ENCODE measurements around the gene CALR. TPM values are rescaled to one million over a fixed set of nuclear protein-coding genes. Genes with fewer than 3 reads are reported as not detected.

The CALR gene
- total RNA-seq, 1 donor from 2014 or later, result 2,193 TPM

GRCh38 chr19:12991296-12991695 lies 52.9 kb downstream of the CALR start:
- H3K27ac Mint-ChIP-seq (ENCODE audit: unreplicated experiment), result no peak overlapping the region
- Histone ChIP-seq H2AFZ (ENCODE audit: low read depth, low read length) (no peak overlapping the region), H3K27ac (ENCODE audit: low read depth, low read length) (no peak overlapping the region), H3K9me3 (ENCODE audit: insufficient read depth, low read depth, low read length) (no peaks in the 10 kb centered on the region), H3K4me1 (ENCODE audit: insufficient read depth, low read length) (peaks cover 4% of the 10 kb centered on the region), H4K20me1 (ENCODE audit: insufficient read depth, low read length) (no peaks in the 10 kb centered on the region), H3K4me2 (ENCODE audit: low read length) (no peak overlapping the region), H3K9ac (ENCODE audit: low read length) (no peak overlapping the region), H3K4me3 (ENCODE audit: insufficient read depth, low read depth, low read length) (no peak overlapping the region), H3K36me3 (ENCODE audit: insufficient read depth, low read length) (no peaks in the 10 kb centered on the region), H3K79me2 (ENCODE audit: insufficient read depth, low read length) (peaks cover 9% of the 10 kb centered on the region), H3K27me3 (ENCODE audit: insufficient read depth, low read length) (no peaks in the 10 kb centered on the region)
- H3K4me3 Mint-ChIP-seq (ENCODE audit: unreplicated experiment), result no peak overlapping the region
- H3K36me3 Mint-ChIP-seq (ENCODE audit: low read depth, unreplicated experiment), result peaks cover 3% of the 10 kb centered on the region
- H3K27me3 Mint-ChIP-seq (ENCODE audit: low read depth, unreplicated experiment), result peaks cover 51% of the 10 kb centered on the region
- DNase-seq (ENCODE audit: low read depth) (no peak), FAIRE-seq (no peak)
- peaks cover 1% of the 10 kb centered on the region for H3K9me3 Mint-ChIP-seq (ENCODE audit: unreplicated experiment)
- TF ChIP-seq EZH2 (IDR thresholded peaks at IDR 0.05; ENCODE audit: insufficient read depth, low read length), result no peak
- TF ChIP-seq CTCF (IDR thresholded peaks at IDR 0.05; ENCODE audit: insufficient read depth, low read depth, low read length), result no peak
- H3K4me1 Mint-ChIP-seq (ENCODE audit: low read depth, unreplicated experiment), result no peaks in the 10 kb centered on the region

- Histone ChIP-seq H3K4me3 (ENCODE audit: insufficient read depth, low read depth, low read length) (no peak overlapping the region), H3K9ac (ENCODE audit: low read length) (no peak overlapping the region), H4K20me1 (ENCODE audit: insufficient read depth, low read length) (peaks cover 12% of the 10 kb centered on the region), H3K9me3 (ENCODE audit: insufficient read depth, low read depth, low read length) (no peaks in the 10 kb centered on the region), H3K4me2 (ENCODE audit: low read length) (no peak overlapping the region), H3K79me2 (ENCODE audit: insufficient read depth, low read length) (peaks cover 23% of the 10 kb centered on the region), H3K27me3 (ENCODE audit: insufficient read depth, low read length) (no peaks in the 10 kb centered on the region), H2AFZ (ENCODE audit: low read depth, low read length) (no peak overlapping the region), H3K4me1 (ENCODE audit: insufficient read depth, low read length) (peaks cover 16% of the 10 kb centered on the region), H3K27ac (ENCODE audit: low read depth, low read length) (no peak overlapping the region), H3K36me3 (ENCODE audit: insufficient read depth, low read length) (no peaks in the 10 kb centered on the region)
- H3K4me1 Mint-ChIP-seq (ENCODE audit: low read depth, unreplicated experiment), result no peaks in the 10 kb centered on the region
- FAIRE-seq (no peak), DNase-seq (ENCODE audit: low read depth) (no peak)
- H3K9me3 Mint-ChIP-seq (ENCODE audit: unreplicated experiment), result peaks cover 3% of the 10 kb centered on the region
- no peak overlapping the region for H3K27ac Mint-ChIP-seq (ENCODE audit: unreplicated experiment)
- H3K4me3 Mint-ChIP-seq (ENCODE audit: unreplicated experiment), result no peak overlapping the region
- TF ChIP-seq CTCF (IDR thresholded peaks at IDR 0.05; ENCODE audit: insufficient read depth, low read depth, low read length), result no peak
- TF ChIP-seq EZH2 (IDR thresholded peaks at IDR 0.05; ENCODE audit: insufficient read depth, low read length), result no peak
- peaks cover 51% of the 10 kb centered on the region for H3K27me3 Mint-ChIP-seq (ENCODE audit: low read depth, unreplicated experiment)
- H3K36me3 Mint-ChIP-seq (ENCODE audit: low read depth, unreplicated experiment), result peaks cover 3% of the 10 kb centered on the region
Observed at GRCh38 chr19:12992729-12993128, 54.3 kb downstream of the CALR start.

- peaks cover 3% of the 10 kb centered on the region for H3K9me3 Mint-ChIP-seq (ENCODE audit: unreplicated experiment)
- Histone ChIP-seq H3K27ac (ENCODE audit: low read depth, low read length) (no peak overlapping the region), H3K4me1 (ENCODE audit: insufficient read depth, low read length) (peaks cover 19% of the 10 kb centered on the region), H3K4me2 (ENCODE audit: low read length) (no peak overlapping the region), H4K20me1 (ENCODE audit: insufficient read depth, low read length) (peaks cover 19% of the 10 kb centered on the region), H3K79me2 (ENCODE audit: insufficient read depth, low read length) (peaks cover 32% of the 10 kb centered on the region), H2AFZ (ENCODE audit: low read depth, low read length) (no peak overlapping the region), H3K27me3 (ENCODE audit: insufficient read depth, low read length) (no peaks in the 10 kb centered on the region), H3K9me3 (ENCODE audit: insufficient read depth, low read depth, low read length) (no peaks in the 10 kb centered on the region), H3K9ac (ENCODE audit: low read length) (no peak overlapping the region), H3K36me3 (ENCODE audit: insufficient read depth, low read length) (peaks cover under 1% of the 10 kb centered on the region), H3K4me3 (ENCODE audit: insufficient read depth, low read depth, low read length) (no peak overlapping the region)
- no peak overlapping the region for H3K27ac Mint-ChIP-seq (ENCODE audit: unreplicated experiment)
- H3K27me3 Mint-ChIP-seq (ENCODE audit: low read depth, unreplicated experiment), result peaks cover 60% of the 10 kb centered on the region
- no peak overlapping the region for H3K4me3 Mint-ChIP-seq (ENCODE audit: unreplicated experiment)
- no peaks in the 10 kb centered on the region for H3K4me1 Mint-ChIP-seq (ENCODE audit: low read depth, unreplicated experiment)
- DNase-seq (ENCODE audit: low read depth) (no peak), FAIRE-seq (no peak)
- no peak for TF ChIP-seq EZH2 (IDR thresholded peaks at IDR 0.05; ENCODE audit: insufficient read depth, low read length)
- TF ChIP-seq CTCF (IDR thresholded peaks at IDR 0.05; ENCODE audit: insufficient read depth, low read depth, low read length), result no peak
- peaks cover 7% of the 10 kb centered on the region for H3K36me3 Mint-ChIP-seq (ENCODE audit: low read depth, unreplicated experiment)
Observed at GRCh38 chr19:12993562-12993961, 55.2 kb downstream of the CALR start.

Small RNAs within 50 kb of the gene (microRNA-seq; reads per million reads assigned to microRNA genes)
- gene MIR5695 (not detected), gene MIR6515 (5.5 reads per million, percentile 23 among the genes with 10 or more reads in this experiment)

Other genes with a start within 250 kb of the CALR start
- gene FBXW9, start 242.0 kb upstream of the CALR start, total RNA-seq, result 9.9 and 11.6 TPM in 2 replicates
- 69.8 and 76.3 TPM in 2 replicates for gene TNPO2, start 214.7 kb upstream of the CALR start, total RNA-seq
- 172 and 178 TPM in 2 replicates for gene TRIR, start 203.9 kb upstream of the CALR start, total RNA-seq
- gene GET3, start 201.1 kb upstream of the CALR start, total RNA-seq, result 63.0 and 66.8 TPM in 2 replicates
- not detected in 2 replicates for gene BEST2, start 186.8 kb upstream of the CALR start, total RNA-seq
- 21.7 and 25.9 TPM in 2 replicates for gene HOOK2, start 163.1 kb upstream of the CALR start, total RNA-seq
- 101 and 126 TPM in 2 replicates for gene JUNB, start 147.1 kb upstream of the CALR start, total RNA-seq
- 145 and 166 TPM in 2 replicates for gene PRDX2, start 136.8 kb upstream of the CALR start, total RNA-seq
- 3.6 and 4.5 TPM in 2 replicates for gene THSD8, start 136.5 kb upstream of the CALR start, total RNA-seq
- gene RNASEH2A, start 132.0 kb upstream of the CALR start, total RNA-seq, result 5.4 and 10.5 TPM in 2 replicates
- gene RTBDN, start 104.0 kb upstream of the CALR start, total RNA-seq, result not detected in 2 replicates
- 5.4 and 6.3 TPM in 2 replicates for gene MAST1, start 100.1 kb upstream of the CALR start, total RNA-seq
- gene DNASE2, start 57.2 kb upstream of the CALR start, total RNA-seq, result 33.1 and 37.8 TPM in 2 replicates
- gene KLF1, start 51.4 kb upstream of the CALR start, total RNA-seq, result 0.17 TPM in 1 of 2 replicates, not detected in the other
- gene GCDH, start 47.4 kb upstream of the CALR start, total RNA-seq, result 15.5 and 17.5 TPM in 2 replicates
- gene SYCE2, start 19.3 kb upstream of the CALR start, total RNA-seq, result 0.50 TPM in 1 of 2 replicates, not detected in the other
- gene FARSA, start 4.9 kb upstream of the CALR start, total RNA-seq, result 76.7 and 80.4 TPM in 2 replicates
- 40.6 and 48.5 TPM in 2 replicates for gene RAD23A, start 7.3 kb downstream of the CALR start, total RNA-seq
- 34.0 and 35.5 TPM in 2 replicates for gene GADD45GIP1, start 18.6 kb downstream of the CALR start, total RNA-seq
- gene DAND5, start 31.0 kb downstream of the CALR start, total RNA-seq, result 0.14 TPM in 1 of 2 replicates, not detected in the other
- gene NFIX, start 56.9 kb downstream of the CALR start, total RNA-seq, result 8.4 and 9.6 TPM in 2 replicates
- 0.27 TPM in 1 of 2 replicates, not detected in the other for gene LYL1, start 164.2 kb downstream of the CALR start, total RNA-seq
- 43.0 and 43.3 TPM in 2 replicates for gene TRMT1, start 178.1 kb downstream of the CALR start, total RNA-seq
- gene NACC1, start 179.7 kb downstream of the CALR start, total RNA-seq, result 96.4 and 104 TPM in 2 replicates
- 39.7 and 39.8 TPM in 2 replicates for gene STX10, start 211.8 kb downstream of the CALR start, total RNA-seq
- gene IER2, start 211.8 kb downstream of the CALR start, total RNA-seq, result 58.7 and 71.3 TPM in 2 replicates

All from astrocyte (in vitro differentiated cells and primary cell).